ENCODE data around the gene STAG1.

DNA sequence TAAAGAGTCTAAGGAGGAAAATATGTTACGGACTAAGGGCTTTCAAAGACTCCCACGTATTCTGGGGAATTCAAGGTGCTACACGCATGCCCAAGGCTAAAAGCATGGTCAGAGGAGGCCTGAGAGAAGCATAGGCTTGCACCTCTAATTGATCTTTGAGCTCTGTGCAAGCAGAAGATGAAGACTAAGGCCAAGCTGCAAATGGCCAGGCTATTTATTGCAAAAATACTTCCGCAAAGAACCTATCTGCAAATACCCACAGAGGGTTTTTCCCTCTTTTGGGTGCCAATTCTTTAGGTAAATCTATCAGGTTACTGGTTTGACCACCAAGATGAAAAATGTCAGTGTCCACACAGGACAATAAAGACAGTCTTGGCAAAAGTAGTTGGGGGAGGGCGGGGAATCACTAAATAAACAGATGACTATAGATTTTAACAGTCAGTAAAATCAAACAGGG, 119.5 kb downstream of the STAG1 start:
- TF ChIP-seq POLR2A (IDR thresholded peaks at IDR 0.05), result no peak
- TF ChIP-seq CTCF (IDR thresholded peaks at IDR 0.05), result no peak
- TF ChIP-seq POLR2AphosphoS5 (IDR thresholded peaks at IDR 0.05; ENCODE audit: insufficient read depth in 1 of 2, low read depth in 1 of 2), result no peak

Measured in vagina (tissue), 2 donors.